HG03095 (cell line): ENCODE data around the gene KATNAL1.

Source experiments
- ATAC-seq: cut with Tn5 transposase; IDR thresholded peaks from one replicate; pipeline ENCODE4 v1.9.1; 2021; ENCODE audit warnings: moderate library complexity; ENCODE audit not compliant: unreplicated experiment

KATNAL1 gene

DNA sequence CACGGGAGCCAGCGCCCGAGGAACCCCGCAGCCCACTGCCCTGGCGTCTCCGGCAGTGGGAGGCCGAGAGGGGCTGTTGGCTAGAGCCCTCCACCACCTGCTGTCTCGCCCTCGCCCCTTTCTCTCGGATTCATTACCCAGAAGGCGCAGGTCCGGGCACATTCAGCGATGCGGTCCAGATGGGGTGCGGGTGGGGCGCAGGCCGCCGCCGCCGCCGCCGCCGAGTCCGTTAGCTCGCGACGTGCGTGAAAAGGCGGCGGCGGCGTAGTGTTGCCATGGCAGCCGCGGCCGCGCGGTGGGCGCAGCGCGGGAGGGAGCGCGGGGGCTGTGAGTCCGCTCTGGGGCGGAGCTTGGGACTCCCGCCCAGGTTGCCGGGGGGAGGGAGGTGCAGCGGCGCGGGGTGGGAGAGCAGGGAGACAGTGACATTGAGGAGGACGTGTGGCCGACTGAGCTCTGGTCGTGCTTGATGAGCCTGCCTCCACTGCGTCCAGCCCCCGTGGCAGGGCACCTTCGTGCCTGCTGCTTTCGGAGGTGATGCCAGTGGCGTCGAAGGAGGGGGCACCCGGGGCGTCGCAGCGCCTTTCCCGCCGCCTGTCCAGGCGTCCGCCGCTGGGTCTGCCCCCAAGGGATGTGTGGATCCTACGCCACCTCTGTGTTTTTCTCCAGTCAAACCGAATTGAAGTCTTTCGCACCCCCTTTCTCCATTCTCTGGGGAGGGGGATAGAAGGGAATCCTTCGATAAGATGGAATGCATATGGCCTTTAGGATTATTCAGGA is at the start of gene KATNAL1:
KATNAL1 (minus strand) TSS at position 358 of the 777 bp plus-strand sequence. CDS start 23,774 bp downstream, outside the sequence.
- peak; percentile 40 for ATAC-seq

DNA sequence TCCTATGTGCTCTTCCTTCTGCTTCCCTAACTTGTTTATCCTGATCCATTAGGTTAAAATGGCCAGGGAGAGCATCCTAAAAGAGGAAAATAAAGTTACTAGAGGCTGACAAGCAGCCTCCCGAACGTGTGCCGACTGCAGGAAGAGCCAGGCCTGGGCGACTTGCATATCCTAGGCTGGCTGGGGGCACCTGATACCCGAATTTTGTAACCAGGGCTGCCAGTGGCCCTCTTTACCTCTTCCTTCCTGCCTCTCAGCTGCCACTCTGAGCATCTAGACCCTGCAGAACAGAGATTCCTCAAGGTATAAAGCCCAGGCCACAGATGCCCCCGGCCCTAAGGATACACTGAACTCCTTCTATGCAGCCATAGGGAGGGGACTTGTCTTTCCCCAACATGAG is 48.5 kb upstream of the KATNAL1 start:
- no peak for ATAC-seq

DNA sequence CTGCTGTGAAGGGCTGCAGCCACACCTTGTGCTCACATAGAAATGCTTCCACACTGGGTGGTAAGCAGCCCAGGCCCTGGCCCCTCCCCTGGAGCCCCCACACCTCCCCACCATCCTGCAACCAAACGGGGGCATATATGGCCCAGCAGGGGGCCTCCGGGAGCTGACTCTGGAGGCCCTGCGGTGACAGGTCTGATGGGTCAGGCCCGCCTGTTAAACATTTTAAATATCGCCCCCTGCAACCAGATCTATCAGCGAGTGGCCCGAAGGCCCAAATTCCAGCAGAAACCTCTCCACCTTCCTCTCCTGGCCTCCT is 48.0 kb upstream of the KATNAL1 start:
- ATAC-seq, result no peak

GRCh38 chr13:30354493-30355383 is 47.4 kb upstream of the KATNAL1 start:
- ATAC-seq, result no peak

GRCh38 chr13:30353471-30354215 is 46.3 kb upstream of the KATNAL1 start:
- ATAC-seq, result no peak

- ATAC-seq, result no peak
These were observed 45.7 kb upstream of the KATNAL1 start for GRCh38 chr13:30353060-30353459.

- no peak for ATAC-seq
These were observed 44.8 kb upstream of the KATNAL1 start for GRCh38 chr13:30352121-30352520.

DNA sequence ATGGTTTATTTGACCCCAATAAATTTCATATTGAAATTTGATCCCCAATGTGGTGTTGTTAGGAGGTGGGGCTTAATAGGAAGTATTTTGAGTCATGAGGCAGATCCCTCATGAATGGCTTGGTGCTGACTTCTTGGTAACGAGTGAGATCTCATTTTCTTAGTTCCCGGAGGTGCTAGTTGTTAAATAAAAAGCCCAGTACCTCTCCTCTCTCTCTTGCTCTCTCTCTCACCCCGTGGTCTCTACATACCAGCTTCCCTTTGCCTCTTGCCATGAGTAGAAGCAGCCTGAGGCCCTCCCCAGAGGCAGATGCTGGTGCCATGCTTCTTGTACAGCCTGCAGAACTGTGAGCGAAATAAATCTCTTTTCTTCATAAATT is 39.4 kb upstream of the KATNAL1 start:
- peak; percentile 25 for ATAC-seq

DNA sequence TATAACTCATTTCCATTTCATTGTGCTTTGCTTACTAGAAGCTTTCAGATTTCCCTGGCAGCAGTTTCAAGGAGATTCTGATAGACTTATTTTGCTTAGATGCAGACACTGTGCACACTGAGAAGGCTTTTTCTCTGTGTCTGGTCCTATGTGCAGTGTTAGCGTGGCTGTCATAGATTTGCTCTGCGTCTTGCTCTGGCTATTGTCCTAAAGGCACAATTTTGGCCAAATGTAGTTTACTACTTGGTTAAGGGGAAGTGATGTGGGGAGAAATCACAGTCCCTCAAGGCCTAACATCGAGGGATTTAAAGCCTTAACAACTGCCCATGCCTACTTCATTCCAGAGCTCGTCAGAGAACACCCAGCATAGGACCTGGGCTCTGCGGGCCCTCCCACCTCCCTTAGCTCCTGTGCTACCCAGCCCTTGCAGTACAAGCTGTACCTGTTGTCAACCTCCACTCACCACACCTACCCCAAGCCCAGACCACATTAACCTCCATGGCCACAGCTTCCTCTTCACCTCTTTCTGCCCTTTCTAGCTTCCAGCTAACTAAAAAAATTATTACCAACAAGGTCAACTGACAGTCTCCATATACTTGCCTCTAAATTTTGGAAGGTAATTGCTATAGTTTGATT is 38.9 kb upstream of the KATNAL1 start:
- ATAC-seq, result peak; percentile 74

DNA sequence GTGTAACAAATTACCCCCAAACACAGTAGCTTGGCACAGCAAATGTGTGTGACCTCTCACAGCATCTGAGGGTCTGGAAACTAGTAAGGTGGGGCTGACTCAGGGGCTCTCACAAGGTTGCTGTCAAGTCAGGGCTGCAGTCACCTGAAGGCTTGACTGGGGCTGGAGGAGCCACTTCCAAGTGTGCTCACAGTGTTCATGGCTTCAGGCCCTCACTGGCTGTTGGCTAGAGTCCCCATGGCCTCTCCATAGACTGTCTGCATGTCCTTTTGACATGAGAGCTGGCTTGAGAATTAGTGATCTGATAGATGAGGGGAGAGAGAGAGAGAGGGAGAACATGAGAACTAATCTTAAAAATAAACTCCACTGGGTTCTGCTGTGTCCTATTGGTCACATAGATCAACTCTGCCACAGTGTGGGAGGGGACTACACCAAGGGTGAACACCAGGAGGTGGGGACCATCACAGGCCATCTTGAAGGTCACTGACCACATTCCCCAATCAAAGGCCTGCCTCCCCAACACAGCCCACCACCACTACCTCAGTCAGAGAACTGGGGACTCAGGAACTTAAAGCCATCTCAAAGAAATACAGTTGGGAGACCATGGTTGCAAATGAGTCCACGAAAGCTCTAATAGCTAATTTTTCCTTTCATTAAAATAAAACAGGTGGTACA is 38.2 kb upstream of the KATNAL1 start:
- no peak for ATAC-seq

- ATAC-seq, result no peak
These were observed 34.6 kb upstream of the KATNAL1 start for GRCh38 chr13:30341815-30342570.

- no peak for ATAC-seq
These were observed 33.2 kb upstream of the KATNAL1 start for GRCh38 chr13:30340331-30341250.

GRCh38 chr13:30339738-30340330 is 32.5 kb upstream of the KATNAL1 start:
- ATAC-seq, result no peak

GRCh38 chr13:30338952-30339351 is 31.6 kb upstream of the KATNAL1 start:
- no peak for ATAC-seq

DNA sequence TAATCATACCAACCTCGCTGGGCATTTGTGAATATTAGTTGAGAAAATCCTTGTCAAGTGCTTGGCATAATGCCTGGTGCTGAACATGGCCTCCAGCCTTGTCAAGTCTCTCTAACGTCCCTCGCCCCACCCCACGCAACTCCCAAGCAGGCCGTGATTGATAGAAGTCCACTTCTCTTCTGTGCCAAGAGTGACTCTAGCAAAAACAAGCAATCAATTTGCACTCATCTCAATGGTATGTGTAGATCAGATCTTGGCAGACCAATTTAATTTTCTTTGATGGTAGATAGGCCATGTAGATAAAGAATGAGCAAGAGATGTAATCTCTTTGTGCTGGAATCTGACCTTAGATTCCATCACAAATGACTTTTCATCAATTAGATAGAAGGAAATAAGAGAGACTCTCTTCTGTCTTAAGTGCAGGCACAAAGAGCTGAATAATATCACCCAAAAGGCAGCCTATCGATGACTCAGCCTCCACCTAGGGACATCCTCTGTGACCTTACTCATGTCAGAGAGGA is 31.0 kb upstream of the KATNAL1 start:
- no peak for ATAC-seq

GRCh38 chr13:30337061-30337610 is 29.8 kb upstream of the KATNAL1 start:
- no peak for ATAC-seq

DNA sequence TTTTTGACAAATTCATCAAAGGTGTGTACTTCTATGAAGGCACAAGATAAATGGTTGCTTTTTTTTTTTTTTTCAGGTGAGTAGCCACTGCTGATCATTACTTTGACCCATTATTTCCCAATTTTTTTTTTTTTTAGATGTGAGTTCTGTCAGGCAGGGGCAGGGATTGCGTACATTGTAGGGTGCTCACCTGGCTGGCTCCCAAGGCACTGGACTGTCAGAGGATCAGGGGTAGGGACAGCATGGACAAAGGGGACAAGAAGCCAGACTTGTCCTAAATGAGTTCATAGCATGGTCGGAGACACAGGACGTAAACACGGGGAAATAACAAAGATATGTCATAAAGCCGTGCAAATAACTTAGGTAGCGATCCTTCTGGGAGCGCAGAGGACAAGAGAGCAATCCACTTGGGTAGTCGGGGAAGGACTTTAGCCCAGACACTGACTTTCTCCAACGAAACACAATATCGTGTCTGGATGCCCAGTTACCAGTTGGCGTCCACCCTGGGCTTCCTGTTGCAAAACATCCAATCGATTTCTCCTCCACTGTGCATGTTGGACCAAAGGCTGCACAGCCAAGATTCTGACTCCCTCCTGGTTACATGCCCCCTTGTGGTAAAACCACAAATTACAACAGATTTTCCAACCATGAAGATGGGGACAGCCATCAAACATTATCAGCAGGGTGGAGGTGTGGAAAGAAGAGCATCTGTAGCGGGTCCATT is 27.5 kb upstream of the KATNAL1 start:
- ATAC-seq, result no peak
